SH-SY5Y (cell line): ENCODE data around the gene NAA80.

Experiments used
- GATA2 ChIP-seq: IDR thresholded peaks from 2 replicates; pipeline ENCODE4 v1.6.1; 2011; ENCODE audit warnings: mild to moderate bottlenecking, low read depth, low read length
- GATA3 ChIP-seq: IDR thresholded peaks from 2 replicates; pipeline ENCODE4 v1.6.1; 2011; ENCODE audit warnings: low read depth, mild to moderate bottlenecking, low read length, moderate library complexity

Gene NAA80

GRCh38 chr3:50275141-50275995 lies 23.8 kb downstream of the NAA80 start:
- TF ChIP-seq GATA2 = no peak
- TF ChIP-seq GATA3 = no peak

- TF ChIP-seq GATA2 = no peak
- no peak for TF ChIP-seq GATA3
Measured at GRCh38 chr3:50274371-50275104, 24.7 kb downstream of the NAA80 start.

GRCh38 chr3:50273689-50274065 lies 25.5 kb downstream of the NAA80 start:
- TF ChIP-seq GATA2 (no peak), GATA3 (no peak)

- TF ChIP-seq GATA2 = no peak
Measured at GRCh38 chr3:50272911-50273688, 26.1 kb downstream of the NAA80 start.

GRCh38 chr3:50271314-50271936 lies 27.8 kb downstream of the NAA80 start:
- TF ChIP-seq GATA2 (no peak; the same call in 1 of the 2 replicates), GATA3 (no peak)

- no peak for TF ChIP-seq GATA2
- TF ChIP-seq GATA3 = no peak
Measured at GRCh38 chr3:50270422-50271224, 28.6 kb downstream of the NAA80 start.

GRCh38 chr3:50269977-50270413 lies 29.2 kb downstream of the NAA80 start:
- TF ChIP-seq GATA2 (no peak), GATA3 (no peak)

GRCh38 chr3:50269460-50269859 lies 29.7 kb downstream of the NAA80 start:
- TF ChIP-seq GATA2 (no peak), GATA3 (no peak)

GRCh38 chr3:50268703-50269451 lies 30.3 kb downstream of the NAA80 start, which contains the start of gene SEMA3B:
SEMA3B (plus strand) TSS chr3:50269147; CDS start chr3:50269241, 94 bp downstream.
- TF ChIP-seq GATA2 = no peak
- TF ChIP-seq GATA3 = no peak

- TF ChIP-seq GATA2 = no peak
Measured at GRCh38 chr3:50268276-50268675, 30.9 kb downstream of the NAA80 start.

GRCh38 chr3:50267280-50267913 lies 31.8 kb downstream of the NAA80 start:
- TF ChIP-seq GATA2 (no peak), GATA3 (no peak)

- TF ChIP-seq GATA3 (no peak), GATA2 (no peak)
Measured at GRCh38 chr3:50266836-50267235, 32.4 kb downstream of the NAA80 start.

- TF ChIP-seq GATA3 (no peak), GATA2 (no peak)
Measured at GRCh38 chr3:50266017-50266416, 33.2 kb downstream of the NAA80 start.
